Measurements from ENCODE around the gene CDCA3. TPM values are rescaled to one million over a fixed set of nuclear protein-coding genes. Genes with fewer than 3 reads are reported as not detected.

CDCA3 gene
- total RNA-seq, 1 donor from 2014 or later: 0.58 TPM

GRCh38 chr12:6858799-6859198, 7.7 kb upstream of the CDCA3 start:
- DNase-seq (ENCODE audit: low spot score) (no peak), ATAC-seq (no peak)

GRCh38 chr12:6855322-6855721, 4.2 kb upstream of the CDCA3 start:
- no peak for ATAC-seq

GRCh38 chr12:6854036-6854435, 3.0 kb upstream of the CDCA3 start:
- no peak for ATAC-seq
- no peak for DNase-seq (ENCODE audit: low spot score)

More at GRCh38 chr12:6855322-6855721, 4.2 kb upstream of the CDCA3 start:
- DNase-seq (ENCODE audit: low spot score): no peak

- ATAC-seq: no peak
- DNase-seq (ENCODE audit: low spot score): no peak
These were observed 2.5 kb upstream of the CDCA3 start for GRCh38 chr12:6853626-6854025.

- ATAC-seq: no peak
These were observed 1.7 kb upstream of the CDCA3 start for GRCh38 chr12:6852651-6853354.

GRCh38 chr12:6851921-6852650, 1.0 kb upstream of the CDCA3 start, which contains the start of gene USP5:
Gene USP5, plus strand, starts transcription at chr12:6852150. Its CDS starts 30 bp downstream, at chr12:6852180.
- DNase-seq (ENCODE audit: low spot score): peak; percentile 99
- ATAC-seq: peak; percentile 85

More at GRCh38 chr12:6852651-6853354, 1.7 kb upstream of the CDCA3 start:
- no peak for DNase-seq (ENCODE audit: low spot score)

GRCh38 chr12:6850796-6851152, 312 bp downstream of the CDCA3 start:
- DNase-seq (ENCODE audit: low spot score): peak; percentile 59

GRCh38 chr12:6849976-6850560, 1.0 kb downstream of the CDCA3 start:
- ATAC-seq (no peak), DNase-seq (ENCODE audit: low spot score) (no peak)

More at GRCh38 chr12:6850796-6851152, 312 bp downstream of the CDCA3 start:
- no peak for ATAC-seq

GRCh38 chr12:6849427-6849826, 1.7 kb downstream of the CDCA3 start:
- ATAC-seq (no peak), DNase-seq (ENCODE audit: low spot score) (no peak)

- ATAC-seq: no peak
- no peak for DNase-seq (ENCODE audit: low spot score)
These were observed 3.4 kb downstream of the CDCA3 start for GRCh38 chr12:6847676-6848075.

GRCh38 chr12:6846316-6846869, 4.7 kb downstream of the CDCA3 start:
- ATAC-seq: no peak
- no peak for DNase-seq (ENCODE audit: low spot score)

- DNase-seq (ENCODE audit: low spot score) (no peak), ATAC-seq (no peak)
These were observed 5.7 kb downstream of the CDCA3 start for GRCh38 chr12:6845395-6845794.

GRCh38 chr12:6843118-6843902, 7.8 kb downstream of the CDCA3 start:
- ATAC-seq: peak; percentile 56

GRCh38 chr12:6842075-6842474, 9.0 kb downstream of the CDCA3 start:
- DNase-seq (ENCODE audit: low spot score) (no peak), ATAC-seq (no peak)

More at GRCh38 chr12:6843118-6843902, 7.8 kb downstream of the CDCA3 start:
- no peak for DNase-seq (ENCODE audit: low spot score)

- DNase-seq (ENCODE audit: low spot score) (no peak), ATAC-seq (no peak)
These were observed 10.1 kb downstream of the CDCA3 start, which contains the start of gene GNB3 for GRCh38 chr12:6840761-6841515. Gene GNB3, plus strand, starts transcription at chr12:6840925. Its CDS starts 363 bp downstream, at chr12:6841288.

GRCh38 chr12:6840330-6840729, 10.8 kb downstream of the CDCA3 start:
- no peak for DNase-seq (ENCODE audit: low spot score)
- ATAC-seq: no peak

GRCh38 chr12:6839482-6840201, 11.4 kb downstream of the CDCA3 start:
- ATAC-seq (no peak), DNase-seq (ENCODE audit: low spot score) (no peak)

- no peak for ATAC-seq
- no peak for DNase-seq (ENCODE audit: low spot score)
These were observed 12.2 kb downstream of the CDCA3 start for GRCh38 chr12:6838854-6839253.

GRCh38 chr12:6837370-6838060, 13.6 kb downstream of the CDCA3 start:
- no peak for ATAC-seq
- no peak for DNase-seq (ENCODE audit: low spot score)

Measured in left lobe of liver (tissue), 2 donors.